Urinary bladder (tissue), 4 donors: ENCODE results near the gene PLCB3. TPM values are rescaled to one million over a fixed set of nuclear protein-coding genes. Genes with fewer than 3 reads are reported as not detected.
"Not testable (repeated sequence)": the region's sequence is repeated elsewhere in the genome, so short reads cannot be mapped to it uniquely, and the experiment has no call there.

Experiments used
- DNase-seq: peaks from one replicate; pipeline ENCODE4 v3.0.0-alpha.2; 2015; ENCODE audit errors: extremely low spot score
- H3K27ac ChIP-seq: one replicate; pipeline ENCODE4 v1.5.1; 2013; ENCODE audit warnings: low read depth, mild to moderate bottlenecking, moderate library complexity
- H3K36me3 ChIP-seq: one replicate; pipeline ENCODE4 v1.6.1; 2013; ENCODE audit warnings: mild to moderate bottlenecking, moderate library complexity; ENCODE audit not compliant: insufficient read depth
- H3K4me1 ChIP-seq: one replicate; pipeline ENCODE4 v1.6.1; 2013; ENCODE audit warnings: mild to moderate bottlenecking, moderate library complexity; ENCODE audit not compliant: insufficient read depth
- H3K4me3 ChIP-seq: one replicate; pipeline ENCODE4 v1.5.1; 2013; ENCODE audit warnings: low read depth, low read length
- WGBS: extraction: QIAGEN DNeasy Blood & Tissue Kit; methylation state at CpG from one replicate; pipeline ENCODE4 v1.1.7; 2013; 5-methylcytosine and 5-hydroxymethylcytosine counted together
- polyA plus RNA-seq: library from polyadenylated mRNA; stranded (reverse); fragments of 200-250 nt; gene quantifications from one replicate; pipeline ENCODE4 v1.2.3, GENCODE V29; 2013
- total RNA-seq: library from RNA; depleted of rRNA; stranded (reverse); fragments of >200 nt; gene quantifications from one replicate; pipeline ENCODE4 v1.2.3, GENCODE V29; 2014
- donor health status: healthy with polysubstance abuse.
- donor health status: healthy.

The PLCB3 gene
- total and polyA plus RNA-seq, 2 donors = 14.8 to 18.2 TPM

DNA sequence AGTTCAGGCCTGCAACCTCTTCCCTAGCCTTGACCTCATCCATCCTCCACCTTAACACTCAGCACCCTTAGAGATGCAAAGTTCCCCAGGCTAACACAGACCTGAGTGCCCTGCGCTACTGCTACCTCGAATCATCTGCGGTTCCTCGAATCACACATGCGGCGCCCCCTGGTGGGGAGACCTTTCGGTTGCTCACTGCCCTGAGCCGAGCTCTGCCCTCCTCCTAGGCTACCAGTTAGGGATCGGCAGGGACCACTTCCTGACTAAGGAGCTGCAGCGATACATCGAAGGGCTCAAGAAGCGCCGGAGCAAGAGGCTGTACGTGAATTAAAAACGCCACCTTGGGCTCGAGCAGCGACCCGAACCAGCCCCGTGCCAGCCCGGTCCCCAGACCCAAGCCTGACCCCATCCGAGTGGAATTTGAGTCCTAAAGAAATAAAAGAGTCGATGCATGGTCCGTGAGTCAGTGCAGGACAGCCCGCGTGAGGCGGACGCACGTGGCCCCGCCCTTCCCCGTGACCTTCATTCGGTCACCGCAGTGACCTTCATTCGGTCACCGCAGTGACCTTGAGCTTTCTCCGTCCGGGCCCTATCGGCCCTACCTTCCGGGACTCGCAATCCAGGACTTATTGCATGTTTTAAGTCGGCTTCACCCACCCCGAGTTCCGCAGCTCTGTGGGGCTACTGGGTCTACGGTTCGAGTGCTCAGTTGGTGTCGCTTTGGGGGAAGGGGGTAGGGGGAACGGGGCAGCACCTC lies 53.2 kb downstream of the PLCB3 start:
- DNase-seq = peak; percentile 71
- H3K4me1 ChIP-seq = no peaks in the 10 kb centered on the region
- H3K27ac ChIP-seq = peak overlapping the region; percentile 85
- H3K4me3 ChIP-seq = peak overlapping the region; percentile 37
- WGBS = under 1% methylated on average over 46 of the region's 46 CpGs
- no peaks in the 10 kb centered on the region for H3K36me3 ChIP-seq

DNA sequence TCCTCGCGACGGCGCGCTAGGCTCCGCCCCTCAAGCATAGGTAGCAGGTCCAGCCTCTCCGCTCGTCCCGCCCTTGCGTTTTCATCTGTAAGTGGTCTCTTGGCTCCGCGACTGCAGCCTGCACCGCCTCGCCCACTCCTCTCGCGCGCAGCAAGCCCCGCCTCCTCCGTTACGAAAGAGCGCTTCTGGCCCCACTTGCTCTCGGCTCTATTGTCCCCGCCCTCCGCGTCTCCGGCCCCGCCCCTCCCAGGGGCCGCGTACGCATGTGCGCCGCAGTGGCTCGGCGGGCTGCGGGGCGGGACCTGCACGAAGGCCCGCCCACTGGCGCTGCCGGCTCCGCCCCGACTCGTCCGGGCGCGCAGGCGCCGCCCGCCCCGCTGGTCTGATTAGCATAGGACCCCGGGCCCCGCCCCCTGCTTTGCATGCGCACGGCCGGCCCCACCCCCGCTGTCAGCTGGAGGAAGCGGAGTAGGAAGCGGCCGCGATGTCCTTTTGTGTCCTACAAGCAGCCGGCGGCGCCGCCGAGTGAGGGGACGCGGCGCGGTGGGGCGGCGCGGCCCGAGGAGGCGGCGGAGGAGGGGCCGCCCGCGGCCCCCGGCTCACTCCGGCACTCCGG lies 53.9 kb downstream of the PLCB3 start, which contains the start of gene ESRRA:
Gene ESRRA, plus strand, starts transcription at position 450 of the 616 bp plus-strand sequence. CDS start 1,656 bp downstream, outside the sequence.
- peak within 1 kb of the TSS; percentile 85 for H3K27ac ChIP-seq
- H3K4me1 ChIP-seq = no peaks in the 10 kb centered on the region
- peak within 1 kb of the TSS; percentile 73 for H3K4me3 ChIP-seq
- WGBS = under 1% methylated on average over 81 of the region's 81 CpGs
- peak; percentile 92 for DNase-seq
- no peaks in the 10 kb centered on the region for H3K36me3 ChIP-seq

DNA sequence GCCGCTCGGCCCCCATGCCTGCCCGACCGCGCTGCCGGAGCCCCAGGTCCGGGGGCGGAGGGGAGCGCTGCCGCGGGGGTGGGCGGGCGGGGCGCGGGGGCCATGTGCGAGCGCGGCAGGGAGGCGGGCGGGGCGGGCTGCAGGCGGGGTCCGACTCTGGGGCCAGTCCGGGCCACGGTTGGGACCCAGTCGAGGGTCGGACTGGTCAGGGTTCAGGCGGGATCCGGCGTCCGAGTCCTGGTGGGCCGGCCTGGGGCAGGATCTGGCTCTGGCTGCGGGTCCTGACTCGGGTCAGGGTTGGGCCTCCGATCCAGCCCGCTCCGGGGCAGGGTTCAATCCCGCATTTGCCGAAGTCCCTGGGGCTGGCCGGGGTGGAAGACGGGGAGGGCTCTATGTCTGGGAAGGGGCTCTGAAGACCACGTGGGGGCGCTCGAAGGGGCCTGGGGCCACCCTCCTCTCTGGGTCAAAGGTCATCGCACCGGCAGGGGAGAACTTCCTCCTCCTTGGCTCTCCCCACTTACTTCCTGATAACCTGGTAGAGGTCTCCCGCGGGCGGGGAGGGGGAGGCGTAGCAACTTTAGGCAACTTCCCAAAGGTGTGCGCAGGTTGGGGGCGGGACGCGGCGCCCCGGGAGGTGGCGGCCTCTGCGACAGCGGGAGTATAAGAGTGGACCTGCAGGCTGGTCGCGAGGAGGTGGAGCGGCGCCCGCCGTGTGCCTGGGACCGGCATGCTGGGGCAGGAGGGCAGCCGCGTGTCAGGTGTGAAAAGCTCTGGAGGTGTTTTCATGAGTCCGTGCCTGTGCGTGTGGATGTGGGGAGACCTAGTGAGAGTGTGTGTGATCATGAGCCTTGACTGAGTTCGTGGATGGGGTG lies 54.6 kb downstream of the PLCB3 start:
- Histone ChIP-seq H3K4me3 (peak overlapping the region; percentile 73), H3K27ac (peak overlapping the region; percentile 70), H3K36me3 (no peaks in the 10 kb centered on the region), H3K4me1 (no peaks in the 10 kb centered on the region)
- DNase-seq = no peak
- WGBS = 2% methylated on average over 71 of the region's 71 CpGs

DNA sequence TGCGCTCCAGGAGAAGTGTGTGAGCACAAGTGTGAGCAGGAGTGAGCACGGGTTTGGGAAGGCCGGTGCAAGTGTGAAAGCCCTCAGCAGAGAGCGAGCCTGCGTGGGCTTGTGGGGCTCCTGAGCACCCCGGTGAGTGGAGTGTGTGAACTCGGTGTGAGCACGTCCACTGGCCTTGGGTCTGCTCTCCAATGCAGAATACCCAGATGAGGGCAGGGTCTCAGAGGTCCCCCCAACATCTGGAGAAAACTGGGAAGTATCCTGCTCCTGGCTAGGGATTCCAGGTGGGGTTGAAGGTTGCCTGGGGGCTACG lies 55.2 kb downstream of the PLCB3 start:
- Histone ChIP-seq H3K36me3 (no peaks in the 10 kb centered on the region), H3K27ac (no peak overlapping the region), H3K4me3 (peak overlapping the region; percentile 73), H3K4me1 (no peaks in the 10 kb centered on the region)
- WGBS = 31% methylated on average over 9 of the region's 9 CpGs
- DNase-seq = no peak

DNA sequence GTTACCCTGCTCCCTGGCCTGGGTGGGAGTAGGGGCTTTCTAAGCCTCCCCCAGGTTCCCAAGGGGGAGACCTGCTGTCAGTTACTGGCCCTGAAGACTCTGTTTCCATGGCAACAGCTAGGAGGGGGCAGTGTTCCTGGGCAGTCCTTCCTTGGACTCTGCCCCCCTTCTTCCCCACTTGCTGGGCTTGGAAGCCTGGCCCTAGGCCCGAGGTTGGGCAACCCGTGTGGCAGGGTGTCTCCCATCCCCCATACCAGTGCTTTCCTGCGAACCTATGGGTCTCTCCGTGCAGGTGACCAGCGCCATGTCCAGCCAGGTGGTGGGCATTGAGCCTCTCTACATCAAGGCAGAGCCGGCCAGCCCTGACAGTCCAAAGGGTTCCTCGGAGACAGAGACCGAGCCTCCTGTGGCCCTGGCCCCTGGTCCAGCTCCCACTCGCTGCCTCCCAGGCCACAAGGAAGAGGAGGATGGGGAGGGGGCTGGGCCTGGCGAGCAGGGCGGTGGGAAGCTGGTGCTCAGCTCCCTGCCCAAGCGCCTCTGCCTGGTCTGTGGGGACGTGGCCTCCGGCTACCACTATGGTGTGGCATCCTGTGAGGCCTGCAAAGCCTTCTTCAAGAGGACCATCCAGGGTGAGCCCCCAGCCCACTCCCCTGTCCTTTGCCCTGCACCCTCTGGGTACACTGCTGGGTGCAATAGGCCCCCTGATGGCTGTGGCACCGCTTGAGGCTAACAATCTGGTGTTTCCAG lies 55.7 kb downstream of the PLCB3 start:
- Histone ChIP-seq H3K4me3 (peak overlapping the region; percentile 73), H3K36me3 (no peaks in the 10 kb centered on the region), H3K4me1 (no peaks in the 10 kb centered on the region), H3K27ac (no peak overlapping the region)
- 81% methylated on average over 15 of the region's 15 CpGs for WGBS
- no peak for DNase-seq

DNA sequence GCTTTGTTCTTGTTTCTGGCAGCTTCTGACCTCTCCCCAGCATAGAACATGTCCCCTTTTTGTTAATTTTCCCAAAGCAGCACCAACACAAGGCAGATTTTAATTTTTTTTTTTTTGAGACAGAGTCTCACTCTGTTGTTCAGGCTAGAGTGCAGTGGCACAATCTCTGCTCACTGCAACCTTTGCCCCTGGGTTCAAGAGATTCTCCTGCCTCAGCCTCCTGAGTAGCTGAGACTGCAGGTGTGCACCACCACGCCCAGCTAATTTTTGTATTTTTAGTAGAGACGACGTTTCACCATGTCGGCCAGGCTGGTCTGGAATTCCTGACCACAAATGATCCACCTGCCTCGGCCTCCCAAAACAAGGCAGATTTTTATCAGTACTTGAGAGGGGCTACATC lies 56.5 kb downstream of the PLCB3 start:
- 96% methylated on average over 5 of the region's 5 CpGs for WGBS
- not testable (repeated sequence) for H3K4me3 ChIP-seq, H3K4me1 ChIP-seq, H3K27ac ChIP-seq, H3K36me3 ChIP-seq, DNase-seq

DNA sequence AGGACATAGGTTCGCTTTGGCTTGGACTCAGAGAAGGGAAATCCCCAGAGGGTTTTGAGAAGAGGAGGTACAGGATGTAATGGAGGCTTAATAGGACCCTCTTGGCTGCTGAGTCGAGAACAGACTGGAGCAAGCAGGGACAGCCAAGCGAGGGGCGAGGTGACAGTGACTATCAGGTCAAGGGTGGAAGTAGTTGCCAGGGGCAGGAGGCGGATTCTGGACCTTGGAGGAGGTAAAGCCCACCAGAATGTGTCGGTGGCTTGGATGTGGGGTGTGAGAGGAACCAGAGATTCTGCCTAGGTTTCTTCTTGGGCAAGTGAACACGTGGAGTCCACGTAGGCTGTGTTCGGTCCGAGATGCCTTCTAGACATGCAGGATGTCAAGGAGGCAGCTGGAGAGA lies 61.6 kb downstream of the PLCB3 start:
- Histone ChIP-seq H3K4me1 (no peaks in the 10 kb centered on the region), H3K36me3 (no peaks in the 10 kb centered on the region), H3K4me3 (no peak overlapping the region), H3K27ac (no peak overlapping the region)
- 90% methylated on average over 10 of the region's 10 CpGs for WGBS
- no peak for DNase-seq

DNA sequence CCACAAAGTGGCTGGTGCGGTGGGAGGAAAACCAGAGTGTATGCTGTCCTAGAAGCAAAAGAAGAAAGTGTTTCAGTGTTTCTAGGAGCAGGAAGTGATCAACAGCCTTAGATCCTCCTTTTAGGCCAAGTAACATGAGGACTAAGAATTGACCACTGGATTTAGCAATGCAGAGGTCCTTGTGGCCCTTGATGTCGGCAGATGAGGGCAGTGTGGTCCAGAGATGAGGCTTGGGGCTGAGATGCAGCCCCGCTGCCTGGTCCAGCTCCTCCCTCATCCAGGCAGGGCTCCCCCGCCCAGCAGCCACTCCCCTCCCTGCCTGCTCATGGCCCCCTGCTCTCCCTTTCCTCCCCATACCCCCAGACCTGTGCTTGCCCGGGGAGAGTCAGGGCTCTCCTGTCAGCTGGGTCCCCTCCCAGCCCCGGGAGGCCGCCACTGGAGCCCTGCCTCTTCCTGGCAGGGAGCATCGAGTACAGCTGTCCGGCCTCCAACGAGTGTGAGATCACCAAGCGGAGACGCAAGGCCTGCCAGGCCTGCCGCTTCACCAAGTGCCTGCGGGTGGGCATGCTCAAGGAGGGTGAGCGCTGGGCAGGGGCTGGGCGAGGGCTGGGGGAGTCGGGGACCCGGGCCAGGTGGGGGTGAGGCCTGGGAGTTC lies 62.3 kb downstream of the PLCB3 start:
- Histone ChIP-seq H3K4me1 (no peaks in the 10 kb centered on the region), H3K4me3 (no peak overlapping the region), H3K27ac (peak overlapping the region; percentile 55), H3K36me3 (no peaks in the 10 kb centered on the region)
- no peak for DNase-seq
- 66% methylated on average over 18 of the region's 18 CpGs for WGBS

DNA sequence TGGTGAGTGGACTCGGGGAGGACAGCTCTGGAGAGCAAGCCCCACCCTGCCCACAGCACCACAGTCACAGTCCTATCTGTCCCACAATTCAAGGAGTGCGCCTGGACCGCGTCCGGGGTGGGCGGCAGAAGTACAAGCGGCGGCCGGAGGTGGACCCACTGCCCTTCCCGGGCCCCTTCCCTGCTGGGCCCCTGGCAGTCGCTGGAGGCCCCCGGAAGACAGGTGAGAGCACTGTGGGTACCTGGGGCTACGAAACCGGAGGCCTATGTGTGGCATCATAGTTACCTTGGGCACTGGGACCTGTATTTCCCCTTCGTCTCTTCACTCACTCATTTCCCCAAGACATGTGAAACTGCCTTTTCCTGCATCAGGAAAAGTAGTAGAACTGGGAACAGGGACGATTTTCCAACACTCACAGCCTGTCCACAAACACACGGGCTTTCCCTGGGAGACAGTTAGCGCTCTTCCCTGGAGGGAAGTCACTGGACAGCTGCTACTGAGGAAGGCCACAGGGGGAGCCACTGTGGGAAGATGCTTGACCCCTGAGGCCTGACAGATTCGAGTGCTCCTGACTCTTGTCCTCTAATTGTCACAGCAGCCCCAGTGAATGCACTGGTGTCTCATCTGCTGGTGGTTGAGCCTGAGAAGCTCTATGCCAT lies 62.9 kb downstream of the PLCB3 start:
- H3K27ac ChIP-seq = peak overlapping the region; percentile 55
- H3K4me3 ChIP-seq = no peak overlapping the region
- no peaks in the 10 kb centered on the region for H3K4me1 ChIP-seq
- 76% methylated on average over 19 of the region's 19 CpGs for WGBS
- H3K36me3 ChIP-seq = no peaks in the 10 kb centered on the region
- DNase-seq = no peak

DNA sequence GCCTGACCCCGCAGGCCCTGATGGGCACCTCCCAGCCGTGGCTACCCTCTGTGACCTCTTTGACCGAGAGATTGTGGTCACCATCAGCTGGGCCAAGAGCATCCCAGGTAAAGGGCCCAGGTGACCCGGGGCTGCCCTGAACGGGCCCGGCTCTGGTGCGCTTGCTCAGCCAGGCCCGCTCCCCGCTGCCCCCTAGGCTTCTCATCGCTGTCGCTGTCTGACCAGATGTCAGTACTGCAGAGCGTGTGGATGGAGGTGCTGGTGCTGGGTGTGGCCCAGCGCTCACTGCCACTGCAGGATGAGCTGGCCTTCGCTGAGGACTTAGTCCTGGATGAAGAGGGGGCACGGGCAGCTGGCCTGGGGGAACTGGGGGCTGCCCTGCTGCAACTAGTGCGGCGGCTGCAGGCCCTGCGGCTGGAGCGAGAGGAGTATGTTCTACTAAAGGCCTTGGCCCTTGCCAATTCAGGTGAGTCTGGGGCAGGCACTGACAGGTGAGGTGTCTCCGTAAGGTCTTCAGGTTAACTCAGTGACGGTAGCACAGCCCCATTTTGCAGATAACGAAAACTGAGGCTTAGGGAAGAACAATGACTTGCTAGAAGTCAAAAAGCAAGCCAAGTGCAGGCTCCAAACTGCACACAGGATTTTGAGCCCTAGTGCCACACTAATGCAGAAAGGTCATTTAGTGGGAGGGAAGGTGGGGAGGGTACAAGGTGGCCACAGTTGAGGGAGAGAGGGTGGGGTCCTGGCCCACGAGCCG lies 63.7 kb downstream of the PLCB3 start:
- H3K4me1 ChIP-seq = no peaks in the 10 kb centered on the region
- DNase-seq = no peak
- H3K36me3 ChIP-seq = no peaks in the 10 kb centered on the region
- WGBS = 87% methylated on average over 24 of the region's 24 CpGs
- H3K4me3 ChIP-seq = no peak overlapping the region
- no peak overlapping the region for H3K27ac ChIP-seq

DNA sequence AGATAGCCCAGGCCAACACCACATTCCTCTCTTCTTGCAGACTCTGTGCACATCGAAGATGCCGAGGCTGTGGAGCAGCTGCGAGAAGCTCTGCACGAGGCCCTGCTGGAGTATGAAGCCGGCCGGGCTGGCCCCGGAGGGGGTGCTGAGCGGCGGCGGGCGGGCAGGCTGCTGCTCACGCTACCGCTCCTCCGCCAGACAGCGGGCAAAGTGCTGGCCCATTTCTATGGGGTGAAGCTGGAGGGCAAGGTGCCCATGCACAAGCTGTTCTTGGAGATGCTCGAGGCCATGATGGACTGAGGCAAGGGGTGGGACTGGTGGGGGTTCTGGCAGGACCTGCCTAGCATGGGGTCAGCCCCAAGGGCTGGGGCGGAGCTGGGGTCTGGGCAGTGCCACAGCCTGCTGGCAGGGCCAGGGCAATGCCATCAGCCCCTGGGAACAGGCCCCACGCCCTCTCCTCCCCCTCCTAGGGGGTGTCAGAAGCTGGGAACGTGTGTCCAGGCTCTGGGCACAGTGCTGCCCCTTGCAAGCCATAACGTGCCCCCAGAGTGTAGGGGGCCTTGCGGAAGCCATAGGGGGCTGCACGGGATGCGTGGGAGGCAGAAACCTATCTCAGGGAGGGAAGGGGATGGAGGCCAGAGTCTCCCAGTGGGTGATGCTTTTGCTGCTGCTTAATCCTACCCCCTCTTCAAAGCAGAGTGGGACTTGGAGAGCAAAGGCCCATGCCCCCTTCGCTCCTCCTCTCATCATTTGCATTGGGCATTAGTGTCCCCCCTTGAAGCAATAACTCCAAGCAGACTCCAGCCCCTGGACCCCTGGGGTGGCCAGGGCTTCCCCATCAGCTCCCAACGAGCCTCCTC lies 64.6 kb downstream of the PLCB3 start:
- 75% methylated on average over 25 of the region's 25 CpGs for WGBS
- not testable (repeated sequence) for H3K4me3 ChIP-seq, H3K36me3 ChIP-seq, DNase-seq, H3K27ac ChIP-seq, H3K4me1 ChIP-seq
